ENCODE measurements around the gene GNB1L. TPM values are rescaled to one million over a fixed set of nuclear protein-coding genes. Genes with fewer than 3 reads are reported as not detected.

The GNB1L gene
- total and polyA plus RNA-seq, 5 donors from 2014 or later: 8.2 to 29.8 (median 15.2) TPM

DNA sequence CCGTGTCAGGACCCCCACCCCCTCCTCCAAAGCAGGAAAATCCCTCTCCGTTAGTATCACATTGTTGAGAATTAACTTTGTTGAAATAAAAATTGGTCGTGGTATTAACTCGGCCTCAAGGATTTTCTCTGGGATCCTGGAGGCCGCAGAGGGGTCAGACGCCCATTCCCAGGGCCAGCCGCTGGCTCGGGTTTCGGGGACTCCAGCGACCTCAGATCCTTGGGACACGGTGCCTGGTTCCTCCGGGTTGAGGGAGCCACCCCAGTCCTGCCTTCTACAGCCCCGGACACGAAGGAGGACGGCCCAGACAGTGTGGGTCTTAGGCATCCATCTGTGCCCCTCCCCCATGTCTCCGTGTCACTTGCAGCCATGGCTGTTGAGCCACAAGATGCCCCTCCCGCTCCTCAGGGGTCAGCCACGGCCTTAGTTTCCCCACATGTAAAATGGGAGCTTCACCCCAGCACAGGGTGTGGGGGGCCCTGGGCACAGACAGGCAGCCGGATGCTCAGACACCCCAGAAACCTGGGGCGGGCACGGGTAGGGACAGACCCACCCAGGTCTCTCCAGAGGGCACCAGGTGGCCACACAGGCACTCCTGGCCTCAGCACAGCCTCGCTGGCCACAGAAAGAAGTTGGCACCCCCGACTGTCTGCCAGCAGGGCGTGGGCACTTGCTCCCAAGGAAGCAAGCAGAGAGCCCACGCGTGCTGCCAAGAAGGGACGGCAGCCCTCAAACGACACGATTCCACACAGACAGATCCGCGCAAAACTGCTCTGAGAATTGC, 115.8 kb downstream of the GNB1L start:
- Histone ChIP-seq H3K27me3 (ENCODE audit: control insufficient read depth, insufficient read depth, low read length) (no peaks in the 10 kb centered on the region), H3K4me3 (ENCODE audit: low read depth, low read length) (no peak overlapping the region), H3K36me3 (ENCODE audit: control insufficient read depth, insufficient read depth, low read length) (no peaks in the 10 kb centered on the region), H3K4me1 (ENCODE audit: control insufficient read depth, insufficient read depth, low read length, poor library complexity, severe bottlenecking) (no peaks in the 10 kb centered on the region), H3K27ac (ENCODE audit: insufficient read depth, low read length, poor library complexity, severe bottlenecking) (no peak overlapping the region), H3K9me3 (ENCODE audit: control insufficient read depth in 2 of 2, low read length in 2 of 2) (no peaks in the 10 kb centered on the region)
- Mint-ChIP-seq H3K36me3 (no peaks in the 10 kb centered on the region), H3K9me3 (no peaks in the 10 kb centered on the region), H3K27me3 (no peaks in the 10 kb centered on the region), H3K27ac (no peak overlapping the region), H3K4me3 (no peak overlapping the region), H3K4me1 (no peaks in the 10 kb centered on the region)
- ATAC-seq (ENCODE audit: low read depth in 2 of 2): no peak
- no peak for DNase-seq

DNA sequence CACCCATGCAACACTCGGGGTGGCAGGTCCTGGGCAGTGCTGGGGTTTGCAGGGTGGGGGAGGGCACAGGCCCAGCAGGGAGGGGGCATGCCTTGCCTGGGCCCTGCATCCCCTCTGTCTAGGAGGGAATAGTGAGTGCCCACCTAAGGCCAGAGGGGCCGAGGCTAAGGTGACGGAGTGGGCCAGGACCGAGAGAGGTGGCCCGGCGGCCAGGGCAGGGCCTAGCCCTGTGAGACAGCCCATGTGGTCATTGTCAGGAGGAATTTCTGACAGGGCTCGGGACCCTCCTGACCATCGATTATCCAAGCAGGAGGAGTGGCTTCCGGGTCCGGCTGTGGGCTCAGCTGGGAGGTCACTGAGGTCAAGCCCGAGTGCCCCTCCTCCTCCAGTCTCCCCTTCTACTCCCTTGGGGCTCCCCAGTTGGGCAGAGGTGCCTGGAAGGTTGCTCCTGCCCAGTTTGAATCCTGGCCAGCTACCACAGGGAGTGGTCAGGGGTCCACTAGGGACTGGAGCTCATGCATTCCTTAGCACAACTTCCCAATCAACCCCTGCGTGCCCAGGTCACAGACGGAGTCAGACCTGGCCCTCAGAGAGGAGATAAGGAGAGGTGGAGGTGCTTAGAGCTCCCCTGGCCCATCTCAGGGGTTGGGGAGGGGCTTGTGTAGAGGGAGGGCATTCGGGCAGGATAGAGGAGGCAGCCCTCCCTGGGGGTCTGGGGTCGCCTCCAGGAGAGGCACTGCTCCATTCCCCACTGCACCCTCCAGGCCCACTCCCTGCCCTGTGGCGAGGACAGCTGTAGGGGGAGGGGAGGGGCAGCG, 116.6 kb downstream of the GNB1L start:
- H3K9me3 ChIP-seq (ENCODE audit: control insufficient read depth in 2 of 2, low read length in 2 of 2): no peaks in the 10 kb centered on the region
- Mint-ChIP-seq H3K36me3 (no peaks in the 10 kb centered on the region), H3K4me3 (no peak overlapping the region), H3K27ac (no peak overlapping the region), H3K4me1 (no peaks in the 10 kb centered on the region), H3K9me3 (no peaks in the 10 kb centered on the region), H3K27me3 (no peaks in the 10 kb centered on the region)
- DNase-seq (no peak), ATAC-seq (ENCODE audit: low read depth in 2 of 2) (no peak)
- H3K27ac ChIP-seq (ENCODE audit: insufficient read depth, low read length, poor library complexity, severe bottlenecking): no peak overlapping the region
- H3K36me3 ChIP-seq (ENCODE audit: control insufficient read depth, insufficient read depth, low read length): no peaks in the 10 kb centered on the region
- H3K4me3 ChIP-seq (ENCODE audit: low read depth, low read length): no peak overlapping the region
- H3K4me1 ChIP-seq (ENCODE audit: control insufficient read depth, insufficient read depth, low read length, poor library complexity, severe bottlenecking): no peaks in the 10 kb centered on the region
- no peaks in the 10 kb centered on the region for H3K27me3 ChIP-seq (ENCODE audit: control insufficient read depth, insufficient read depth, low read length)

DNA sequence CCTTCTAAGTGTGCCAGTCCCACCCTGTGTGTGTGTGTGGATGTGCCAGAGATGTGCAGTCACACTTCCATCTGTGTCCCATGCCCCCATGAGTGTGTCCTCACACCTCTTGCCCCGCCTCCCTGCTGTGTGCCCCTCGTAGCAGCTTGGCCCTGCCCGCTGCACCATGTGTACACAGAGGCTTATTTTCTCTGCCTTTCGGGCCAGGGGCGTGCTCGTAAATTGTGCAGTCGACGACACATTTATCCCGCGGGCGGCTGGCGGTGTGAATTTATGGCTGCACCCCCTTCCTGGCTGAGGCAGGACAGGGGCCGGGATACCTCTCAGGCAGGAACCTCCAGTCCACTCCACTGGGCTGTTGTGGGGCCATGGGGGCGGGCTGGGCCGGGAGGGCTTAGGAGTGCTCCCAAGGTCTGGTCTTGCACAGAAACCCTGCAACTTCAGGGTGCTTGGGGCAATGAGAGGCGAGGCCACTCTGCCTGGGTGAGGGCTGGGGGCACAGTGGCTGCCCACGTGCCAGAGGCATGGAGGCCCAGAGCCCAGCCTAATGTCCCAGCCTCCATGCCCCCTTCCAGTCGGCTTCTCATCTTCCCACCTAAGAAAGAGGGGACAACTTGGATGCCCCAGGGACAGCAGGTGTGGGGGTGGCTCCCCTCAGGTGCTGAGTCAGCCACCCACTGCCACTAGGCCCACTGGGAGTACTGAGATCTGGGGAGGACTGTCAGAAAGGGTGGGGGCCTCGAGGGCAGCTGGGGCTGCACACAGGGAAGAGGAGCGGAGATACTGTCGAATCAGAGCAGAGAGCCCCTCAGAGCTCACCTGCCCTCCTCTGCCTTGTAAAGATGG, 118.8 kb downstream of the GNB1L start:
- Mint-ChIP-seq H3K4me3 (no peak overlapping the region), H3K27me3 (no peaks in the 10 kb centered on the region), H3K9me3 (no peaks in the 10 kb centered on the region), H3K36me3 (no peaks in the 10 kb centered on the region), H3K4me1 (peaks cover 0 to under 1% (median 0%) of the 10 kb centered on the region in 4 donors), H3K27ac (no peak overlapping the region)
- no peak for DNase-seq
- H3K4me1 ChIP-seq (ENCODE audit: control insufficient read depth, insufficient read depth, low read length, poor library complexity, severe bottlenecking): peaks cover 4% of the 10 kb centered on the region
- no peaks in the 10 kb centered on the region for H3K9me3 ChIP-seq (ENCODE audit: control insufficient read depth in 2 of 2, low read length in 2 of 2)
- H3K27ac ChIP-seq (ENCODE audit: insufficient read depth, low read length, poor library complexity, severe bottlenecking): no peak overlapping the region
- no peaks in the 10 kb centered on the region for H3K36me3 ChIP-seq (ENCODE audit: control insufficient read depth, insufficient read depth, low read length)
- no peak for ATAC-seq (ENCODE audit: low read depth in 2 of 2)
- no peaks in the 10 kb centered on the region for H3K27me3 ChIP-seq (ENCODE audit: control insufficient read depth, insufficient read depth, low read length)
- H3K4me3 ChIP-seq (ENCODE audit: low read depth, low read length): no peak overlapping the region

DNA sequence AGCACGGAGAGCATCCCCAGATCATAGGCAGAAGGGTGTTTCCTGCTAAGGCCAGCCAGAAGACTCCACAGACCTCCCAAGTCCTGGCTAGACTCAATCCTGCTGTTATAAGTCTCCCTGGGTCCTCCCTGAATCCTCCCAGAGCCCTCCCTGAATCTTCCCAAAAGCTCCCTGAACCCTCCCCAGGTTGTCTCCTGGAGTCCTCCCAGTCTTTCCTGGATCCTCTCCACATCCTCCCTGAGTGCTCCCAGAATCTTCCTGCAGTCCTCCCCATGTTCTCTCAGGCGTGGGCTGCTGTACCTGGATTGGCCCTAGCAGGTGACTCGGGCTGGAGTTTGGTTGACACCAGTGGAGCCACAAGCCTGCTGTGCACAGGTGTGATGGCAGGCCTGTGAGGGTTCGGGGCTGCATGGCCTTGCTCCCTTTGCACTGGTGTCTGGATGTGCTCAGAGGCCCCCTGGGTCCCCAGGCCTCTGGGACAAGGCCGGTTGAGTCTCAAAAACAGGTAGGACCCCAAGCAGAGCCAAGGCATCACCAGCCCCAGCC, 119.8 kb downstream of the GNB1L start:
- Histone ChIP-seq H3K4me1 (ENCODE audit: control insufficient read depth, insufficient read depth, low read length, poor library complexity, severe bottlenecking) (peaks cover 11% of the 10 kb centered on the region), H3K9me3 (ENCODE audit: control insufficient read depth in 2 of 2, low read length in 2 of 2) (no peaks in the 10 kb centered on the region), H3K27me3 (ENCODE audit: control insufficient read depth, insufficient read depth, low read length) (no peaks in the 10 kb centered on the region), H3K36me3 (ENCODE audit: control insufficient read depth, insufficient read depth, low read length) (no peaks in the 10 kb centered on the region), H3K27ac (ENCODE audit: insufficient read depth, low read length, poor library complexity, severe bottlenecking) (no peak overlapping the region), H3K4me3 (ENCODE audit: low read depth, low read length) (no peak overlapping the region)
- ATAC-seq (ENCODE audit: low read depth in 2 of 2) (no peak), DNase-seq (no peak)
- Mint-ChIP-seq H3K36me3 (no peaks in the 10 kb centered on the region), H3K27ac (no peak overlapping the region), H3K27me3 (peaks cover 2% of the 10 kb centered on the region), H3K4me1 (peaks cover 0 to 6% (median 1%) of the 10 kb centered on the region in 4 donors), H3K9me3 (no peaks in the 10 kb centered on the region), H3K4me3 (no peak overlapping the region)

DNA sequence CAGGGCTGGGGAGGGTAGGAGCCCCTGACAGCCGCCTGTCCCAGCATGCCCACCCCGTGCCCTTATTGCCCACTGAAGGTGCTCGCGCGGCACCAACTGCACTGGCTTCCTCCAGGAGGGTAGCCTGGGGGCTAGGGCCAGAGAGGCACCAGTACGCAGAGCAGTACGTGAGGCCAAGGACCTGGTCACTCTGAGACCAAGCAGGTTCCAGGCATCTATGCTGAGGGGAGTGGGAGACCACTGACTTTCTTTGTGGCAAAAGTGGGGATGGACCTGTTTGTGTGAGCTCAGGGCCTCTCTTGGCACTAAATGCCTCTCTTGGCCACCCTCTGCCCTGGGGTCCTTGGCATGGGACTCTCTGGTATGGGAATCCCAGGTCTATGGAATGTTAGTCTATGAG, 120.5 kb downstream of the GNB1L start:
- H3K36me3 Mint-ChIP-seq: no peaks in the 10 kb centered on the region
- no peaks in the 10 kb centered on the region for H3K36me3 ChIP-seq (ENCODE audit: control insufficient read depth, insufficient read depth, low read length)
- no peak overlapping the region for H3K4me3 Mint-ChIP-seq
- no peak overlapping the region for H3K27ac ChIP-seq (ENCODE audit: insufficient read depth, low read length, poor library complexity, severe bottlenecking)
- peaks cover 4% of the 10 kb centered on the region for H3K27me3 Mint-ChIP-seq
- no peaks in the 10 kb centered on the region for H3K27me3 ChIP-seq (ENCODE audit: control insufficient read depth, insufficient read depth, low read length)
- no peaks in the 10 kb centered on the region for H3K9me3 ChIP-seq (ENCODE audit: control insufficient read depth in 2 of 2, low read length in 2 of 2)
- H3K27ac Mint-ChIP-seq: no peak overlapping the region
- H3K4me1 Mint-ChIP-seq: peaks cover 0 to 6% (median 1%) of the 10 kb centered on the region in 4 donors
- DNase-seq (no peak), ATAC-seq (ENCODE audit: low read depth in 2 of 2) (no peak)
- peaks cover 11% of the 10 kb centered on the region for H3K4me1 ChIP-seq (ENCODE audit: control insufficient read depth, insufficient read depth, low read length, poor library complexity, severe bottlenecking)
- H3K9me3 Mint-ChIP-seq: no peaks in the 10 kb centered on the region
- H3K4me3 ChIP-seq (ENCODE audit: low read depth, low read length): no peak overlapping the region

DNA sequence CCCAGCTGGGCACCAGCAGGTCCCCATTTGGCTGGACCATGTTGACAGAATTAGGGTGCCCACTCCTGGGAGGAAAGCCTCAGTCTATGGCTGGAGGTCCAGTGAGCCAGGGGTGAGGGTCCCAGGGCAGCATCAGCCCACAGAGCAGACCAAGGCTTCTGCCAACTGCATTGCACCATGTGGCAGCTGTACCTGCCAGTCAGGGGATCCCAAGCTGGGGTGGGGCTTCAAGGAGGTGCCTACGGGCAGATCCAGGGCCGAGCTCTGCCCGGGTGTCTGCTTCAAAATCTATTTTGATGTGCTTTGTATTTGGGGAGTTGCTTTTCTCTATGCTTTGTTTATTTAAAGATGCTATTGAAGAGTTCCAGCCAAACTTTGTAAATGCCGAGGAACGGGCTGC, 120.9 kb downstream of the GNB1L start:
- H3K27me3 ChIP-seq (ENCODE audit: control insufficient read depth, insufficient read depth, low read length): no peaks in the 10 kb centered on the region
- no peaks in the 10 kb centered on the region for H3K36me3 ChIP-seq (ENCODE audit: control insufficient read depth, insufficient read depth, low read length)
- no peaks in the 10 kb centered on the region for H3K9me3 ChIP-seq (ENCODE audit: control insufficient read depth in 2 of 2, low read length in 2 of 2)
- Mint-ChIP-seq H3K27ac (no peak overlapping the region), H3K4me3 (no peak overlapping the region), H3K36me3 (no peaks in the 10 kb centered on the region), H3K4me1 (peaks cover 0 to 6% (median 1%) of the 10 kb centered on the region in 4 donors), H3K27me3 (peaks cover 4% of the 10 kb centered on the region), H3K9me3 (no peaks in the 10 kb centered on the region)
- H3K4me3 ChIP-seq (ENCODE audit: low read depth, low read length): no peak overlapping the region
- H3K27ac ChIP-seq (ENCODE audit: insufficient read depth, low read length, poor library complexity, severe bottlenecking): no peak overlapping the region
- DNase-seq (no peak), ATAC-seq (ENCODE audit: low read depth in 2 of 2) (no peak)
- H3K4me1 ChIP-seq (ENCODE audit: control insufficient read depth, insufficient read depth, low read length, poor library complexity, severe bottlenecking): peaks cover 11% of the 10 kb centered on the region
